Activated CD8-positive, alpha-beta memory T cell treated with anti-CD3 and anti-CD28 coated beads, Interleukin-2, amount 10 ng/mL, durations not matched to agents 7 days and 5 days (primary cell): Measurements from ENCODE around the gene TM9SF3. TPM values are rescaled to one million over a fixed set of nuclear protein-coding genes. Genes with fewer than 3 reads are reported as not detected.

ENCODE experiments used
- ATAC-seq: fragments of 150-1000 bp; cut with Tn5 transposase; one replicate; pipeline ENCODE4 v1.10.0; 2021; ENCODE audit warnings: moderate library complexity
- CTCF ChIA-PET: fragments of 350-600 bp; sonication (Branson Sonifier 250); formaldehyde crosslinking; loops from one replicate; lab custom pipeline; 2021; ENCODE audit warnings: antibody characterized with exemption; lab: Charles Lee
- DNase-seq: peaks from one replicate; pipeline ENCODE4 v3.0.0-alpha.2; 2020
- H3K27ac Mint-ChIP-seq: one replicate; pipeline ENCODE4 v1.8.0; 2021; ENCODE audit warnings: mild to moderate bottlenecking, mixed read lengths
- H3K27me3 Mint-ChIP-seq: one replicate; pipeline ENCODE4 v1.8.0; 2021; ENCODE audit warnings: mixed read lengths
- H3K36me3 Mint-ChIP-seq: one replicate; pipeline ENCODE4 v1.8.0; 2021; ENCODE audit warnings: mild to moderate bottlenecking, mixed read lengths
- H3K4me1 Mint-ChIP-seq: one replicate; pipeline ENCODE4 v1.8.0; 2021; ENCODE audit warnings: mixed read lengths
- H3K4me3 Mint-ChIP-seq: one replicate; pipeline ENCODE4 v1.8.0; 2021; ENCODE audit warnings: mild to moderate bottlenecking, moderate library complexity, mixed read lengths
- H3K9me3 Mint-ChIP-seq: one replicate; pipeline ENCODE4 v1.8.0; 2022; ENCODE audit warnings: low read depth, mixed read lengths
- total RNA-seq, 2 experiments: library from RNA; stranded (reverse); gene quantifications; one replicate each; pipeline ENCODE4 v1.2.3, GENCODE V29; 2021

TM9SF3 gene
- total RNA-seq: 10 to 100 TPM; 61.4 to 71.3 TPM

GRCh38 chr10:96586419-96587263 lies at the start of gene TM9SF3:
Gene TM9SF3 (minus strand): TSS chr10:96587012. CDS start chr10:96586835, 177 bp downstream.
- DNase-seq: peak; percentile 94
- Mint-ChIP-seq H3K9me3 (no peaks in the 10 kb centered on the region), H3K4me3 (no peak within 1 kb of the TSS), H3K27ac (peak within 1 kb of the TSS; percentile 91), H3K4me1 (peaks cover 31% of the 10 kb centered on the region), H3K27me3 (peaks cover 6% of the 10 kb centered on the region), H3K36me3 (peaks cover 17% of the 10 kb centered on the region)
- CTCF ChIA-PET: interaction anchor here (0.7 to 1.3 kb wide), 4 partner anchors 9 to 242 kb away, joined by 3 to 4 read pairs (median 3); no protein-coding TSS in a partner anchor
- ATAC-seq: peak; percentile 85

DNA sequence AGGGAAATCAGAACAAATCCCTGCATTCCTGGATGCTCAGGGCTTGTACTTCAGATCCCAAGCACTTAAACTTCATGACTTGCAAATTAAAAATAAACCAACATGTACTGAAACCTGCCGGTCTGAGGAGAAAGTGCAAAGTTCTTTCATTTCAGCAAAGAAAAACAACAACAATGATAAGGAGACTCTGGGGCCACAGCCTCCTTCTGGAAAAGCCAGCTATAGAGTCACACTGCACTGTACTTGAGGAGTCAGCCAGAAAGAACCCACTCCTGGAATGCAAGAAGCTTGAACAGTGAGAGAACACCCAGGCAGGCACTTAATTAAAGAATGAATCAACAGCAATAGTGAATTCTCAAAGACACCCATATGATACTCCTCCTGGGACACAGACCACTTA lies 49.7 kb upstream of the TM9SF3 start:
- no peak overlapping the region for H3K4me3 Mint-ChIP-seq
- no peaks in the 10 kb centered on the region for H3K27me3 Mint-ChIP-seq
- CTCF ChIA-PET: interaction anchor here (1.5 kb wide), 1 partner anchor 17 kb away, joined by 4 read pairs; no protein-coding TSS in a partner anchor
- no peaks in the 10 kb centered on the region for H3K9me3 Mint-ChIP-seq
- no peaks in the 10 kb centered on the region for H3K36me3 Mint-ChIP-seq
- peaks cover 5% of the 10 kb centered on the region for H3K4me1 Mint-ChIP-seq
- H3K27ac Mint-ChIP-seq: no peak overlapping the region
- ATAC-seq (no peak), DNase-seq (no peak)

DNA sequence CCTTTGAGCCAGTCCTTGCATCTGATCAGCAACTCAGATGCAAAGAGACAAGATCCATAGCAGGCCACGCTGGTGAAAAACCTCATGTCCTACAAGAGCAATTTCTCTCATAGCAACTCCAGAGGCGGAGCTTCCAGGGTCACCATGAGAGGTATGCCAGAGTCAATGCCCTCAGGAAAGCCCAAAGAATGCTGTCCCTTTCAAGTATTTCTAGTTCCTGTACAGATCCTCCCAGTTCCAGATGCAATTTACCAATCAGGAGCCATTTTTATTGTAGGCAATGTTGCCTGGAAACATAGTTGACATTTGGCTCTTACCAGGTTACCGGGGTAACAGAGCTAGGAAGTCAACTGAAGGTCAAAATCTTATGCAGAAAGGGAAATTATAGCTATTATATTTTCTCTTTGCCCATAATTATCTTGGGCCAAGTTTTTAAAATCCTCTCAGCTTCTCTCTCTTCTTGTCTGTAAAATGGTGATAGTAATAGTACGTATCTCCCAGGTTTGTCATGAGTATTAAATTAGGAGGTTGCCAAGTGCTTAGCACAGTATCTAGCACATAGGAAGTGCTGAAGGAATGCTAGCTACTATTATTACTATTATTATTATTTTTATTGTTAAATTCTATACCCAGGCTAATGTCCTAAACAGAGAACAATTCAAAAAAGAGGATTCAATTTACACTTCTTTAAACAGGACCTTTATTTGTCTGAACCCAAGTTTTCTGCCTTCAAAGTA lies 46.3 kb upstream of the TM9SF3 start:
- Mint-ChIP-seq H3K4me1 (no peaks in the 10 kb centered on the region), H3K36me3 (no peaks in the 10 kb centered on the region), H3K27me3 (no peaks in the 10 kb centered on the region), H3K9me3 (no peaks in the 10 kb centered on the region), H3K27ac (no peak overlapping the region), H3K4me3 (no peak overlapping the region)
- CTCF ChIA-PET: interaction anchor here (0.9 to 1.8 kb wide), 4 partner anchors 8 to 404 kb away, joined by 3 to 7 read pairs (median 4); no protein-coding TSS in a partner anchor
- ATAC-seq: no peak
- DNase-seq: no peak

DNA sequence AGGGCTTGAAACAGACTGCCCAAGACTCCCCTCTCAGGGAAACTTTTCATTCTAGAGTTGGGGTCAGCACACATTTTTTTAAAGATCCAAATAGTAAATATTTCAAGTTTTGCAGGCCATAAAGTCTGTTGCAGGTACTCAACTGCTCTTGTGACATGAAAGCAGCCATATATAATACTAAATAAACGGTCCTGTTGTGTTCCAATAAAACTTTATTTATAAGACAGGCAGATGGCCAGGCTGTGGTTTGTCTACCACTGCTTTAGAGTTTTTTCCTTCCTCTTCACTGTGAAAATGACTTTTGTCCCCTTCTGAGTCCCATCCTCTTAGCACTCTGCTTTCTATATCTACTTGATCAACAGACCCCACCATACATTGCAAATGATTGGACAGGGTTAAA lies 40.5 kb upstream of the TM9SF3 start:
- no peaks in the 10 kb centered on the region for H3K9me3 Mint-ChIP-seq
- DNase-seq (no peak), ATAC-seq (no peak)
- H3K4me3 Mint-ChIP-seq: no peak overlapping the region
- peaks cover 1% of the 10 kb centered on the region for H3K4me1 Mint-ChIP-seq
- peaks cover 1% of the 10 kb centered on the region for H3K36me3 Mint-ChIP-seq
- CTCF ChIA-PET: no interaction called here
- no peaks in the 10 kb centered on the region for H3K27me3 Mint-ChIP-seq
- H3K27ac Mint-ChIP-seq: no peak overlapping the region

GRCh38 chr10:96626795-96627194 lies 40.0 kb upstream of the TM9SF3 start:
- no peak overlapping the region for H3K4me3 Mint-ChIP-seq
- H3K4me1 Mint-ChIP-seq: peaks cover 1% of the 10 kb centered on the region
- DNase-seq: no peak
- no peak for ATAC-seq
- no peaks in the 10 kb centered on the region for H3K27me3 Mint-ChIP-seq
- H3K27ac Mint-ChIP-seq: no peak overlapping the region
- no peaks in the 10 kb centered on the region for H3K9me3 Mint-ChIP-seq
- CTCF ChIA-PET: interaction anchor here (1.2 kb wide), 1 partner anchor 14 kb away, joined by 3 read pairs; no protein-coding TSS in a partner anchor
- peaks cover 1% of the 10 kb centered on the region for H3K36me3 Mint-ChIP-seq

DNA sequence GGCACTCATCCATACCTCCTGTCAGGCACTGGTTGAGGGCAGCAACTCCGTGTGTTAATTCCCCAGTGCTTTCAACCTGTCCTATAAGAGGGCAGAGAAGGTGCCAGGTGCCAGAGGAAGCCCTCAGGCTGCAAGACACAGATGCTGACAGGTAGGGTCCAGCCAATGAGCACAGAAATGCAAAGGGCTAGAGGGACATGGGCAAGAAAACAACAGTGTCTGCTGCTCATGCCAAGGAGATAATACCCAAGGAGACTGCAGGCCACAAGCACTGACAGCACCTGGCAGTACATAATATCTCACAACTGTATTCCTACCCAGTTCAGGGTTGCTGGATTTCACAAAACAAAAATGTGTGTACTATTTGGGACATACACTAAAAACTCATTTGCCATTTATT lies 38.4 kb upstream of the TM9SF3 start:
- CTCF ChIA-PET: interaction anchor here (1.7 kb wide), 1 partner anchor 15 kb away, joined by 9 read pairs; no protein-coding TSS in a partner anchor
- H3K27ac Mint-ChIP-seq: no peak overlapping the region
- DNase-seq (no peak), ATAC-seq (no peak)
- H3K4me3 Mint-ChIP-seq: no peak overlapping the region
- H3K27me3 Mint-ChIP-seq: no peaks in the 10 kb centered on the region
- H3K4me1 Mint-ChIP-seq: peaks cover 1% of the 10 kb centered on the region
- H3K9me3 Mint-ChIP-seq: no peaks in the 10 kb centered on the region
- peaks cover 1% of the 10 kb centered on the region for H3K36me3 Mint-ChIP-seq

DNA sequence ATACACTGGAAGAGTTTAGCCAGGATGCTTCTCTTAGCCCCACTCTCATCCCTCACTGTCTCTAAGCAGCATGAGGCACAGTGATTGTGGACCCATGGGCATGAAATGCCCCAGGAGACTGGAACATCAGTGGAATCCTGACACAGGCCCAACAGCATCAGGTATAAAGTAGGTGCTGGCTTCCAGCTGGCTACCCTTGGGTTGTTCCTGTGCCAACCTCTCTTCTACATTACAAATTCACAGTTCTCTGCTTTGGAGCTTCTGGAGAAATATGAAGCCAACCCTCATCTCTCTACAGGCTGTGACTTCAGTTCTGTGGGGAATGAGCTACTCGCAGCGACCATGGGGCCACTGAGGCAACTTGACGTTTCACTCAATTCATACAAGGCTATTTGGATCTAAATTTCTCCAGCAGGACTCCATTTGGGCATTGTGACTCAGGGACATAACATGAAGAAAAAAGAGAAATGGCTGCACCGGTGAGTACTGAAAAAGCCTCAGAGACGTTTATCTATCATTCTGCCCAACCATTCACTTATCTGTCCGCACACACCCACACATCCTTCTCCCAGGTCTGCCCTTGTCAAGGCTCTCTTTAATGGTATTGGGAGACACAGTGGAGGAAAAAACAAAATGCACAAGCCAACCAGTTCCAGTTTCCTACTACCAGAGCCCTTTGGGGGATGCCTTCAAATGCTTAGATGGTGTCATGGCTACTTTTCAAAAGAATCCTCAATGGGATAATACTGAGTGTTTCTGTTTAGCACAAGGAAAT lies 35.4 kb upstream of the TM9SF3 start:
- peaks cover 1% of the 10 kb centered on the region for H3K36me3 Mint-ChIP-seq
- H3K9me3 Mint-ChIP-seq: no peaks in the 10 kb centered on the region
- H3K4me3 Mint-ChIP-seq: no peak overlapping the region
- H3K27ac Mint-ChIP-seq: no peak overlapping the region
- DNase-seq (no peak), ATAC-seq (no peak)
- CTCF ChIA-PET: no interaction called here
- H3K27me3 Mint-ChIP-seq: no peaks in the 10 kb centered on the region
- peaks cover 1% of the 10 kb centered on the region for H3K4me1 Mint-ChIP-seq

DNA sequence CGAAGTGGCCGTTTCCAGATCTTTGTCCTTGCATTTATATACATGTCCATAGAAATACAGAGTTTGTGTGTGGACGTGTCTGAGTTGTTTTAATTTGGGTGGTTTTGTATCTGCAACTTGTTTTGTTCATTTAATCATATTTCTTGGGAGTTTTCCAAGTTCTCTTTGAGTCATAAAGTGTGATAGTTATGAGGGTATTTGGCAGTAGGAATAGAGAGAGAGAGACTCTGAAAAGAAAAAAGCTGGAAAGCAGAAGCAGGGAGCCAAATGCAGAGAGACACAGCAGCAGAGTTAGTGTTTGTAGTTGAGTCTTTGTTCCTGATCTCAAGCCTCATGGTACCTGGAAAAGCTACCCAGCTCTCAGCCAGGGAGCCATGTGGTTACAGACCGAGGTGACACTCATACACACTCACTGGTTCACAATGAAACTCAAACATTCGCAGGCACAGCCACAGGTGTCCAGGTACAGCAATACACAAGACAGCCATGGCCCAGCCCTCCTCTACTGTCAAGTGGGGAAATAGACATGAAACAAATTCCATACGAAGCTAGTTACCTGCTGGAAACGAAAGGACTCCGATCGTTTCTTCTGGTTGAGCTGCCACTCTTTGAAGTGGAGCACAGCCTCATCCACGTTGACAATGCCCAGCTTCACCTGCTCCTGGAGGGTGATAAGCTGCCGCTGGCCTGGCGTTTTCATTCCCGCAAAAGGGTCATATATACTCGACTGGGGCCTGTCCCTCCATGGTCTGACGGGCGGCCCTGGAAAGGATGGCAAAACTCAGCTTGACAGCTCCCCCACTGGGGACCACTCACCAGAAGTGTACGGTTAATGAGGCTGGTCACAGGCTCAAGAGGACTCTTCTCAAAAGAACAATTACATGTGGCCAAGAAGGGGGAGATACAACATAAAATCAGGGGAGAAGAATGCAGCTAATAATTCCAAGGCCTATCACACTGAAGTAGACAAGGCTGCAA lies 33.3 kb upstream of the TM9SF3 start:
- DNase-seq (no peak), ATAC-seq (no peak)
- Mint-ChIP-seq H3K9me3 (no peaks in the 10 kb centered on the region), H3K27me3 (no peaks in the 10 kb centered on the region), H3K36me3 (peaks cover 1% of the 10 kb centered on the region), H3K4me3 (no peak overlapping the region), H3K27ac (no peak overlapping the region), H3K4me1 (peaks cover 1% of the 10 kb centered on the region)
- CTCF ChIA-PET: interaction anchor here (0.9 to 1.5 kb wide), 3 partner anchors 10 to 20 kb away, joined by 4 read pairs; no protein-coding TSS in a partner anchor

- Mint-ChIP-seq H3K27me3 (no peaks in the 10 kb centered on the region), H3K4me1 (peaks cover 1% of the 10 kb centered on the region), H3K27ac (no peak overlapping the region), H3K9me3 (no peaks in the 10 kb centered on the region), H3K4me3 (no peak overlapping the region), H3K36me3 (peaks cover 1% of the 10 kb centered on the region)
- DNase-seq (no peak), ATAC-seq (no peak)
- CTCF ChIA-PET: interaction anchor here (0.9 to 1.5 kb wide), 2 partner anchors 9 to 21 kb away, joined by 4 read pairs; no protein-coding TSS in a partner anchor
Observed at GRCh38 chr10:96619120-96619519, 32.3 kb upstream of the TM9SF3 start.

DNA sequence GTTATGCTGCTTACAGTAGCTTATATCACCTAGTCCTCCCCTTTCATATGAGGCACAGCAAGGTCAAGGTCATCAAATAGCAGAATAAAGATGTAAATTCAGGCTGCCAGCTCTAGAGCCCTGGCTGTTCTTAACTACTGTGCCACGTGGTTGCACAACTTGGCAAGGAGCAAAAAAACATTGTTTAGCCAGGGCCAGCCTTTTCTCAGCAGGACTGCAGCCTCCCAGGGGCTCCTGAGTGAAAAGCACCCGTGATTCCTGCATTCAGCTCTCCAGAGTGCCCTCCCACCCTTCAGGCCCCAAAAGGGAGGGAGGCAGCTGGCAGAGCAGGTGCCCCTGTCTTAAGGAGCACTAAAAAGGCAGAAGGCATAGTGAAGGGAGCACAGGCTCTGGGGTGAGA lies 31.8 kb upstream of the TM9SF3 start:
- DNase-seq (no peak), ATAC-seq (no peak)
- H3K27ac Mint-ChIP-seq: no peak overlapping the region
- H3K36me3 Mint-ChIP-seq: peaks cover 1% of the 10 kb centered on the region
- H3K4me3 Mint-ChIP-seq: no peak overlapping the region
- H3K9me3 Mint-ChIP-seq: no peaks in the 10 kb centered on the region
- CTCF ChIA-PET: no interaction called here
- H3K4me1 Mint-ChIP-seq: no peaks in the 10 kb centered on the region
- H3K27me3 Mint-ChIP-seq: no peaks in the 10 kb centered on the region

- Mint-ChIP-seq H3K4me3 (no peak overlapping the region), H3K27ac (no peak overlapping the region), H3K36me3 (no peaks in the 10 kb centered on the region), H3K9me3 (no peaks in the 10 kb centered on the region), H3K27me3 (no peaks in the 10 kb centered on the region), H3K4me1 (no peaks in the 10 kb centered on the region)
- DNase-seq: no peak
- CTCF ChIA-PET: no interaction called here
- ATAC-seq: no peak
Observed at GRCh38 chr10:96616961-96617360, 30.1 kb upstream of the TM9SF3 start.

GRCh38 chr10:96614515-96614914 lies 27.7 kb upstream of the TM9SF3 start:
- DNase-seq (no peak), ATAC-seq (no peak)
- no peak overlapping the region for H3K4me3 Mint-ChIP-seq
- no peaks in the 10 kb centered on the region for H3K27me3 Mint-ChIP-seq
- no peak overlapping the region for H3K27ac Mint-ChIP-seq
- peaks cover 8% of the 10 kb centered on the region for H3K4me1 Mint-ChIP-seq
- CTCF ChIA-PET: no interaction called here
- H3K9me3 Mint-ChIP-seq: no peaks in the 10 kb centered on the region
- peaks cover 2% of the 10 kb centered on the region for H3K36me3 Mint-ChIP-seq
